HG02642 (cell line): ENCODE measurements around the gene FBXL19.

Experiments
- ATAC-seq: cut with Tn5 transposase; IDR thresholded peaks from one replicate; pipeline ENCODE4 v1.9.1; 2021; ENCODE audit warnings: mild to moderate bottlenecking; ENCODE audit not compliant: unreplicated experiment, poor library complexity

Gene FBXL19

DNA sequence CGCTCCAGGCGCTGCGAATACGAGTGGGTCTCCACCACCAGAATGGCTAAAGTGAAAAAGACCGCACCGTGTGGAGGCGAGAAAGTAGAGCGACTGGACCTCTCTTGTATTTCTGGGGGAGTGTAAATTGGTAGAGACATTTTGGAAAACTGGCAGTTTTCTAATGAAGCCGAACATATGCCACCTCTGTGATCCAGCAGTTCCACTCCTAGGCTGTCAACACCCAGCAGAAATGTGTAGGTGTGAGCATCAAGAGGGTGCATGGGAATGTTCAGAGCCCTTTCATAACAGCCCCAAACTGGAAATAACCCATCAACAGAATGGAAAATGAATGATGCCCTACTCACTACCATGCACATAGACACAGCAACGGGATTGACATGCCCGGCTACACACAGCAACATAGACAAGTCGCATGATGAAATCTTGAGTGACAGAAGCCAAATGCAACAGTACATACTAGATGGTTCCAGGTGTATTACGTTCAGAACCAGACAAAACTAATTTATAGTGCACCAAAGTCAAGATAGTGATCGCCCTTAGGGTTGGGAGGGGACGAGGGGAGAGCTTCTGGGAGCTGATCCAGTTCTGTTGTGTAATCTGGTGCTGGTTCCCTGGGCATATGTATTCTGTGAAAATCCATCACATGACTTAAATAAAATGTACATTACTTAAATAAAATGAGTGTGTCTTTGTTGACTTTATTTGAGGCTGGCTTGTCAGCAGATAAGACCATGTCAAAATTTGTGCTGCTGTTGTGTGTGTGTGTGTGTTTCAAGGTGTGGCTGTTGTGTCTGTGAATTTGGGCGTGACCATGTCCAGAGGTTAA lies 28.6 kb upstream of the FBXL19 start:
- no peak for ATAC-seq

DNA sequence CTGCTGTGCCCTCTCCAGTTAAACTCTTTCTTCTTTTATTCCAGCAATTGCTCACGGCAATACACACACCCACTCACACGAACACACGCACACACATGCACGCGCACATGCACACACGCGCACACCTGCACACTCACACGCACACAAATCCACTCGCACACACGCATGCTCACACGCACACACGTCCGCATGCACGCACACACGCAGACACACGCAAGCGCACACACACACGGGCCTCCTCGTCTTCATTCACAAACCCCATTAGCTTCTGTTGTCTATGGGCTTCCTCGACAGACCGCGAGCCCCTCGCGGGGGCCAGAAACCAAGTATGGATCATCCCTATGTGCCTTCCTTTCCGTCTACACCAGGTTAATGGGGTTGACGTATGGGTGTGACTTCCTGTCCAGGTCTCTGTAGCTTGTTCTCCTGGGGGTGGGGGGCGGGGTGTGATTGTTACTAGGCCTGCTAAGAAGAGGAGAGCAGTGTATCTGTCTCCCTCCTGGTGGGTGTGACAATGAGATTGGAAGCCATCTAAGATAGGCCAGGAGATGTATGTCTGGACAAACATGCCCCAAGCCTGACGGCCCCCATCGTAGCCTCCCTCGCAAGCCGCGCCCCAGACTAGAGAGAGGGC lies 27.6 kb upstream of the FBXL19 start:
- ATAC-seq: no peak

DNA sequence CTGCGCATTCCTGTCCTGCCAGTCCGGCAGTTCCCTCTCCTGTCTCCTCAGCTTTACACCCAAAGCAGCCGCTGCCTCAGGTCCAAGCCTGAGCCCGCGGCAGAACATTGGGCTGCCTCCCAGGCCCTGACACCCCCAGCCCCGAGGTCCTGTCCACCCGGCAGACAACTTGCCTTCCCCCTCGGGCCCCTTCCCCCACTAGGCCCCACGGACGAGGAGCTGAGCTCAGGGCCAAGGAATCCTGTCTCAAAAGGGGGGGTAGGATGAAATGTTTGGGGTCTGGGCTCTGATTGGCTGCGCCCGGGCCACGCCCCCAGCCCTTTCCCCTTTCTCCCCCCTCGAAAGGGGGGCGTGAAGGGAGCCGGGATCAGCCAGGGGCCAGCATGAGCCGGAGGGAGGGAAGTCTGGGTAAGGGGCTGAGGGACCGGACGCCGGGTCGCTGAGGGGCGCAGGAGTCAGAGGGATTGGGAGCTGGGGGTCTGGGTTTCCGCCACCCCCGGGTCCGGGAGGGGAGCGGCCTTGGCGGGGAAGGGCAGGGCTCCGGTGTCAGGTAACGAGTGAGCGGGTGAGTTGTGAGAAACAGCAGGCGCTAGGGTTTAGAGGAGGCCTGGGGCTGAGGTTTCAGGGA lies 27.0 kb upstream of the FBXL19 start, which contains the start of gene CTF1:
Gene CTF1 (plus strand): TSS at position 354 of the 628 bp plus-strand sequence. CDS start 30 bp downstream, at position 384.
- ATAC-seq: no peak

GRCh38 chr16:30896889-30897733 lies 26.3 kb upstream of the FBXL19 start:
- ATAC-seq: peak; percentile 41

GRCh38 chr16:30899794-30900193 lies 23.6 kb upstream of the FBXL19 start:
- ATAC-seq: no peak

GRCh38 chr16:30900588-30900987 lies 22.8 kb upstream of the FBXL19 start:
- no peak for ATAC-seq

DNA sequence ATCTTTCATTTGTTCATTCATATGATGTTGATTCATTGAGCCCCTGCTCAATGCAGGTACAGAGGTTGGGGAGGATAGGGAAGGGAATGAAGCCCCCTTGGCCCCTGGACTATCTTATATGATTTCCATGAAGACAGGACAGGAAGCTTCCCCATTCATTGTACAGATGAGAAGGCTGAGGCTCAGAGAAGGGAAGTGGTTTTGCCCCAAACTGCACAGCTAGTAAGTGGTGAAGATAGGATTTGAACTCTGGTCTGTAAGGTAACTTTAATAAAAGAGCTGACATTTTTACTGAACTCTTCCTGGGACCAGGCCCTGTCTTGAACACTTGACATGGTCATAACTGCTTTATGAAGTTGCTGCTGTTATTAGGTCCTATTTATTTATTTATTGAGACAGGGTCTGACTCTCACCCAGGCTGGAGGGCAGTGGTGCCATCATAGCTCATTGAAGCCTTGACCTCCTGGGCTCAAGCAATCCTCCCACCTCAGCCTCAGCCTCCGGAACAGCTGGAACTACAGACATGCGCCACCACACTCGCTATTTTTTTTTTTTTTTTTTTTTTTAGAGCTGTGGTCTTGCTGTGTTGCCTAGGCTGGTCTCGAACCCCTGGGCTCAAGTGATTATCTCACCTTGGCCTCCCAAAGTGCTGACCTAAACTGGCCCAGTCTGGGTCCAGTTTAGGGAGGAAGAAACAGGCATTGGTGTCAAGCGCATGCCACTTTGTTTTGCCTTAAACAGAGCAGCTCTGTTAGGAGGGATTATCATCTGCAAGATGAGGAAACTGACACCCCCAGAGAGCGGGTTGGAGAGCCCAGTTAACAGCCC lies 22.0 kb upstream of the FBXL19 start:
- no peak for ATAC-seq

DNA sequence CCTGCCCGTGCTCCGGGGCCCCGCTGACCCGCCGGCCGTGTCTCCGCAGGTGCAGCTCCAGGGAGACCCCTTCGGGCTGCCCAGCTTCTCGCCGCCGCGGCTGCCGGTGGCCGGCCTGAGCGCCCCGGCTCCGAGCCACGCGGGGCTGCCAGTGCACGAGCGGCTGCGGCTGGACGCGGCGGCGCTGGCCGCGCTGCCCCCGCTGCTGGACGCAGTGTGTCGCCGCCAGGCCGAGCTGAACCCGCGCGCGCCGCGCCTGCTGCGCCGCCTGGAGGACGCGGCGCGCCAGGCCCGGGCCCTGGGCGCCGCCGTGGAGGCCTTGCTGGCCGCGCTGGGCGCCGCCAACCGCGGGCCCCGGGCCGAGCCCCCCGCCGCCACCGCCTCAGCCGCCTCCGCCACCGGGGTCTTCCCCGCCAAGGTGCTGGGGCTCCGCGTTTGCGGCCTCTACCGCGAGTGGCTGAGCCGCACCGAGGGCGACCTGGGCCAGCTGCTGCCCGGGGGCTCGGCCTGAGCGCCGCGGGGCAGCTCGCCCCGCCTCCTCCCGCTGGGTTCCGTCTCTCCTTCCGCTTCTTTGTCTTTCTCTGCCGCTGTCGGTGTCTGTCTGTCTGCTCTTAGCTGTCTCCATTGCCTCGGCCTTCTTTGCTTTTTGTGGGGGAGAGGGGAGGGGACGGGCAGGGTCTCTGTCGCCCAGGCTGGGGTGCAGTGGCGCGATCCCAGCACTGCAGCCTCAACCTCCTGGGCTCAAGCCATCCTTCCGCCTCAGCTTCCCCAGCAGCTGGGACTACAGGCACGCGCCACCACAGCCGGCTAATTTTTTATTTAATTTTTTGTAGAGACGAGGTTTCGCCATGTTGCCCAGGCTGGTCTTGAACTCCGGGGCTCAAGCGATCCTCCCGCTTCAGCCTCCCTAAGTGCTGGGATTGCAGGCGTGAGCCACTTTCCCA lies 21.1 kb upstream of the FBXL19 start:
- peak; percentile 66 for ATAC-seq

DNA sequence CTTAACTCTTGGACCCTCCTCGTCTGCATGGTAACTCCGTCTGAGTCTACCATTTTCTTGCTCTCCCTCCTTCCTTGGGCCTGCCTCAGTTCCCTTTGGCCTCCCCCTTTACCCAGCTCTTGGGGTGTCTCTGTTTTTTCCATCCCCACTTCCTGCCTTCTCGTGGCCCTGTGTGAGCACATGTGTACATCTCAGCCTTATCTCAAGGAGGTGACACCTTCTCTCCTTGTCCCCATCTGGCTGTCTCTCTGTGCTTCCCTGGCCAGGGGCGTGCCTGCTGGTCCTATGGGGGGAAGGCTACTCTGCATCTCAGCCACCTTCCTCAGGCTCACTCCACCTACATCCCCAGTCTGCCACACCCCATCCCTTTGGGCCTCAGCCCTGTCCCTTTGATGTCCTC lies 20.4 kb upstream of the FBXL19 start:
- ATAC-seq: no peak

DNA sequence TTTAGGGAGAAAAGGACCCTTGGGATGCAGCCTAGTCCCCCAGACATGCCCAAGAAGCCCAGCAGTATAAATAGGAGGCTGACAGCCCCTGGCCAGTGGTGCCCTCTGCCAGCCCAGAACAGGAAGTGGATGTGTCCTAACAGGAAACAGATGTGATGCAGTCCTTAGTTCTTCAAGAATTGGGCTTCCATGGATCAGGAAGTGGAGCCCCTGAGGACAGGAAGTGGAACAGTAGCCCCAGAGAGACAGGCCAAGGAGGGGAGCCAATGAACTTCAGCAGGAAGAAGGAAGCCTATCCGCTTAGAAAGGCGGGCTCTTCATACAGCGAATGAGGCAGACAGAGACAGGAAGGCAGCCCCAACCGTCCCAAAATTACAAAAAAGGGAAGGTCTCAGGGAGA lies 19.8 kb upstream of the FBXL19 start:
- no peak for ATAC-seq

GRCh38 chr16:30904114-30904780 lies 19.1 kb upstream of the FBXL19 start:
- no peak for ATAC-seq

DNA sequence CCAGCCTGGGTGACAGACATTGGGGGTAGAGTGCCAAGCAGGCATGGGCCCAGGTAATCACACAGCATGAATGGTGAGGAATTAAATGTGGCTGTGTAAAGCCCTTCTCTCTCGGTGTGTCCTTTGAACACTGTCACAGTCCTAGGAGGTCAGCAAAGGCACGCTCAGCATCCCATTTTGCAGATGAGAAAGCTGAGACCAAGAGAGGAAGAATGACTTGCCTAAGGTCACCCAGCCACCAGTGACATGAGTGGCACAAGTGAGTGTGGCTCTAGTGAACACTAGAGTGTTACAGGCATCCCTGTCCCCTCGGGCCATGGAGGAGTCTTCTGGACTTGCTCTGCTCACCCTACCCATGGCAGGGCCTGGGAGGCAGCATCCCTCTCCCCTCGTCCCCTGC lies 16.3 kb upstream of the FBXL19 start:
- ATAC-seq: no peak

- ATAC-seq: no peak
These were observed 12.8 kb upstream of the FBXL19 start for GRCh38 chr16:30910427-30911029.

DNA sequence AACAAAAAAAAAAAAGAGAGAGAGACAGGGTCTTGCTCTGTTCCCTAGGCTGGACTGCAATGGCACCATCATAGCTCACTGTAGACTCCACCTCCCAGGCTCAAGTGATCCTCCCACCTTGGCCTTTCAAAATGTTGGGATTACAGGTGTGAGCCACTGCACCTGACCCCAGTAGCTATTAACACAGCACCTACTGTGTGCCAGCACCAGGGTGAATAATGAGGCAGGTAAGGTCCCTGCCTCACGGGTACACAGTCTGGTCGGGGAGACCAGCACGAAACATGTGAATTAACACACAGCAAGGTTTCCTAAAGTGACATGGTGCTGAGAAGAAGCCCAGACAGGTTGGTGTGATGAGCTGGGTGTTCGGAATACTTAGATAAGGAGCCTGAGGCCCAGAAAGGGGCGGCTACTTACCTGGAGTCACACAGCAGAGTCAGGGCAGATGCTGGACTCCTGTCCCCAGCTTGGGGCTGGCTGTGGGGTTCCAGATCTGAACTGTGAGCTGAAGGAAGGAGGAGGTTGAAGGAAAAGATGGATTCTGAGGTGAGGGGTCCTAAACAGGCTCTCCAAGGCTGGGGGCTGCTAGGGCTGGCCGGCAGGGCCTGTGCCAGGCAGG lies 10.5 kb upstream of the FBXL19 start:
- ATAC-seq: no peak

DNA sequence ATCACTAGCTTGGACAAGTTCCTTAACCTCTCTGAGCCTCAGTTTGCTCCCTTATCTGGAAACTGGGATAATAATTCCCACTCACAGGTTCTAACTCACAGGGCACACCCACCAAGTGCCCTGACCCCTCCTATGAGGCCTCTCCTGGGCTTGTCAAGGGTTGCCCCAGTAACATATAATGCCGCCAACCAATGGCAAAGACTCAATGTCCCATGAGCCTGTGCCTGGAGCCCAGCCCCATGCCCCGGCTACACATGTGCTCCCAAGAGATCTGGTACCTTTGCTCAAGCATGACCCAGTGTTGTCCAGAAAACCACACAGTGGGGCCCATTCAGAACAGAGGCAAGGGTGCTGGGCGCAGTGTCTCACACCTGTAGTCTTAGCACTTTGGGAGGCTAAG lies 8.5 kb upstream of the FBXL19 start:
- ATAC-seq: no peak

DNA sequence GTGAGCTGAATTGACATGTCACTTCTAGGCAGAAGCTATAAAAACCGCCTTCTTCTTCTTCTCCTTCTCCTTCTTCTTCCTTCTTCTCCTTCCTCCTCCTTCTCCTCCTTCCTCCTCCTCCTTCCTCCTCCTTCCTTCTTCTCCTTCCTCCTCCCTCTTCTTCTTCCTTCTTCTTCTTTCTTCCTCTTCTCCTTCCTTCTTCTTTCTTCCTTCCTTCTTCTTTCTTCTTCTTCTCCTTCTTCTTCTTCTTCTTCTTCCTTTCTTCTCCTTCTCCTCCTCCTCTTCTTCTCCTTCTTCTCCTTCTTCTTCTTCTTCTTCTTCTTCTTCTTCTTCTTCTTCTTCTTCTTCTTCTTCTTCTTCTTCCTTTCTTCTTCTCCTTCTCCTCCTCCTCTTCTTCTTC lies 4.8 kb upstream of the FBXL19 start:
- no peak for ATAC-seq

- ATAC-seq: no peak
These were observed 2.5 kb upstream of the FBXL19 start for GRCh38 chr16:30920891-30921290.
